K562 (cell line): ENCODE measurements around the gene IRF9. TPM values are rescaled to one million over a fixed set of nuclear protein-coding genes. Genes with fewer than 3 reads are reported as not detected.
A peak's percentile ranks its signal among the peaks of the same experiment; 100 is the strongest.

Experiments used
- BDP1 ChIP-seq: IDR thresholded peaks from 3 replicates; pipeline ENCODE4 v1.6.1; 2011; ENCODE audit not compliant: insufficient read length, insufficient read depth
- GTF2E2 ChIP-seq: fragments of 200-800 bp; sonication (Bioruptor generic); IDR thresholded peaks from 2 replicates; pipeline ENCODE4 v1.6.1; 2016; ENCODE audit warnings: missing genetic modification characterization, missing compliant biosample characterization
- MEF2A ChIP-seq: IDR thresholded peaks from 2 replicates; pipeline ENCODE4 v1.6.1; 2011; ENCODE audit warnings: low read depth, mild to moderate bottlenecking, low read length, moderate library complexity; ENCODE audit not compliant: control insufficient read depth
- MYNN ChIP-seq, 2 experiments: sonication (generic); formaldehyde crosslinking in 1 of 2; IDR thresholded peaks; 2 replicates each; pipeline versions ENCODE4 v1.5.0 to v1.6.1; 2016 to 2020; ENCODE audit warnings: antibody characterized with exemption in 1 of 2, missing genetic modification reagents in 1 of 2
- NCOA6 ChIP-seq: fragments of 450-650 bp; IDR thresholded peaks from 2 replicates; pipeline ENCODE4 v1.6.1; 2017; ENCODE audit warnings: mild to moderate bottlenecking
- NR4A1 ChIP-seq, 2 experiments: fragments of 250-450 bp in 1 of 2; fragments of 450-650 bp in 1 of 2; sonication (Bioruptor Pico) in 1 of 2; IDR thresholded peaks; 2 replicates each; pipeline versions ENCODE4 v1.4.0 to v1.6.1; 2016 to 2020; ENCODE audit warnings: mild to moderate bottlenecking in 2 of 2, missing compliant biosample characterization in 1 of 2, missing genetic modification characterization in 1 of 2, moderate library complexity in 1 of 2
- POLR3A ChIP-seq: IDR thresholded peaks from 2 replicates; pipeline ENCODE4 v1.6.1; 2011; ENCODE audit warnings: borderline replicate concordance, mild to moderate bottlenecking, moderate library complexity; ENCODE audit not compliant: insufficient read length, insufficient read depth; ENCODE audit errors: extremely low read depth
- RB1 ChIP-seq: fragments of 450-650 bp; IDR thresholded peaks from 2 replicates; pipeline ENCODE4 v1.6.1; 2017; ENCODE audit warnings: low read depth, mild to moderate bottlenecking
- SIRT6 ChIP-seq: IDR thresholded peaks from one replicate; pipeline ENCODE4 v1.6.1; 2012; ENCODE audit warnings: low read depth, mild to moderate bottlenecking, control low read depth, inconsistent platforms, low read length, moderate library complexity
- SMARCB1 ChIP-seq: IDR thresholded peaks from 2 replicates; pipeline ENCODE4 v1.6.1; 2011; ENCODE audit warnings: improper control_type of control experiment, low read depth; ENCODE audit not compliant: insufficient read length
- TAF1 ChIP-seq: IDR thresholded peaks from 2 replicates; pipeline ENCODE4 v1.6.1; 2011; ENCODE audit warnings: mild to moderate bottlenecking, low read length, moderate library complexity; ENCODE audit not compliant: insufficient read depth, control insufficient read depth, severe bottlenecking; ENCODE audit errors: extremely low read depth
- TCF3 ChIP-seq: sonication (generic); formaldehyde crosslinking; IDR thresholded peaks from 2 replicates; pipeline ENCODE4 v1.4.0; 2020; ENCODE audit warnings: mild to moderate bottlenecking, missing genetic modification reagents
- THRAP3 ChIP-seq: fragments of 450-650 bp; IDR thresholded peaks from 2 replicates; pipeline ENCODE4 v1.6.1; 2016; ENCODE audit warnings: mild to moderate bottlenecking, inconsistent platforms, borderline replicate concordance
- TRIM24 ChIP-seq, 2 experiments: fragments of 450-650 bp; IDR thresholded peaks; 2 replicates each; pipeline ENCODE4 v1.6.1; 2016
- XRCC4 ChIP-seq: IDR thresholded peaks from one replicate; pipeline ENCODE4 v1.6.1; 2011; ENCODE audit not compliant: insufficient read depth, insufficient read length; ENCODE audit errors: extremely low read depth
- ZEB2 ChIP-seq: fragments of 450-650 bp; IDR thresholded peaks from 2 replicates; pipeline ENCODE4 v1.6.1; 2016
- ZNF354B ChIP-seq: fragments of 250-450 bp; sonication (Bioruptor Pico); IDR thresholded peaks from 2 replicates; pipeline ENCODE4 v1.4.0; 2020
- ZNF589 ChIP-seq: fragments of 200-800 bp; sonication (Bioruptor generic); IDR thresholded peaks from 2 replicates; pipeline ENCODE4 v1.6.1; 2016; ENCODE audit warnings: low read depth, missing genetic modification characterization, missing compliant biosample characterization
- ZNF707 ChIP-seq: fragments of 250-450 bp; sonication (Bioruptor Pico); conservative IDR thresholded peaks from 2 replicates; pipeline ENCODE4 v1.8.0; 2022; ENCODE audit warnings: inconsistent platforms, mild to moderate bottlenecking, moderate library complexity
- polyA plus RNA-seq, 8 experiments: library from polyadenylated mRNA; depleted of rRNA in 4 of 8; stranded (reverse) in 5 of 8; unstranded in 3 of 8; fragments of >200 nt; fragmentation: Nextera tagmentation in 2 of 8; fragmentation: Illumina TruSeq in 1 of 8; extraction: Ambion mirVana in 2 of 8; extraction: Trizol in 1 of 8; gene quantifications; 2 replicates each; pipeline versions ENCODE4 v1.2.1 to v1.2.3, GENCODE V29; 2011 to 2014; ENCODE audit warnings: inconsistent platforms in 1 of 8, missing spikeins in 1 of 8
- total RNA-seq, 7 experiments: library from RNA; depleted of rRNA in 6 of 7; stranded (reverse); fragments of >200 nt in 6 of 7; fragmentation: Illumina TruSeq in 2 of 7; extraction: Trizol in 2 of 7; gene quantifications; 2 replicates each; pipeline versions ENCODE4 v1.2.1 to v1.2.3, GENCODE V29; 2011 to 2021; ENCODE audit warnings: low replicate concordance in 1 of 7
- TF ChIP-seq, protein P1 (sequence below): sonication (generic); formaldehyde crosslinking; IDR thresholded peaks from 2 replicates; pipeline ENCODE4 v1.8.0; 2022; ENCODE audit warnings: mild to moderate bottlenecking, missing genetic modification reagents
- TF ChIP-seq, protein P2 (sequence below): sonication (generic); formaldehyde crosslinking; IDR thresholded peaks from 2 replicates; pipeline ENCODE4 v1.8.0; 2022; ENCODE audit warnings: mild to moderate bottlenecking, missing genetic modification reagents
- TF ChIP-seq, protein P3 (sequence below): fragments of 450-650 bp; IDR thresholded peaks from 2 replicates; pipeline ENCODE4 v1.6.1; 2016; ENCODE audit warnings: borderline replicate concordance
- TF ChIP-seq, protein P4 (sequence below), 2 experiments: fragments of 450-650 bp in 1 of 2; sonication (generic) in 1 of 2; formaldehyde crosslinking in 1 of 2; IDR thresholded peaks in 1 of 2; conservative IDR thresholded peaks in 1 of 2; 2 replicates each; pipeline versions ENCODE4 v1.6.1 to v1.8.1; 2016 to 2023; ENCODE audit warnings: mild to moderate bottlenecking in 2 of 2, moderate library complexity in 2 of 2, inconsistent platforms in 1 of 2, missing genetic modification reagents in 1 of 2

IRF9 gene
- total and polyA plus RNA-seq, 9 of the 15 experiments (the other 6 are each of a cell fraction or from before 2014, with no cell fraction given): 0.79 to 14.8 (median 6.1) TPM

DNA sequence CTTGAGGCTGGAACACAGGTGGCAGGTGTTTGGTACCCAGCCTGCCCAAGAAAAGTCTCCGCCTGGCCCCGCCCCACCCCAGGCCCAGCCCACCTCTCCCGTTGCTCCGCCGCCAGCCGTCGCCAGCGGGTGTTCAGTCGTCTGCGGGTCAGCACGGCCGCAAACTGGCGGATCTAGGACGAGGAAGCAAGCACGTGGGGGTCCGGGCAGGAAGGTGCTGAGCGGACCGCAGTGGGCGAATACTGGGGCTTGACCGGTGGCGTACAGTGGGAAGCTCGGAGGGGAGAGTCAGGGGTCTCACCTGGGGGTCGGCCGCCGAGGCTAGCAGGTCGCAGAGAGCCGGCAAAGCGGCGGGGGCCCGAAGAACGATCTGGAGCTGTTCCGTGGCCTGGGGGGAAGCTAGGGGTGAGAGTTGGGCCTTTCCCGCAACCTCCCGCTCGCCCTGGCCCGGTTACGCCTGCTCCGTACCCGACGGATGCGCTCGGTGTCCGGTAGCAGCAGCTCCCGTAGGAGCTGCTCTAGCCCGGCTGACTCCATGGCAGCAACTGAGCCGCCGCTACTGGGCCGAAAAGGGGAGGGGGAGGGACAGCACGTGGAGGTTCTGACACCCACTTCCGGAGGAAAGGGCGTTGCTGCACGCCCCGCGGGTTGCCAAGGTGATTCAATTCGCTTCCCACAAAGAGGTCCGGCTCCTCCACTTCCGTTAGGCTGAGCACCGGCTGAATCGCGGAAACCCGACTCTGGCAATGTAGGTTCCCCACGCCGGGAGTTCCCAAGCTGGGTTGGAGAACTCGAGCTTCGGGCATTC is 27.4 kb downstream of the IRF9 start, which contains the start of gene IPO4 (continued):
- TF ChIP-seq, protein P1, sequence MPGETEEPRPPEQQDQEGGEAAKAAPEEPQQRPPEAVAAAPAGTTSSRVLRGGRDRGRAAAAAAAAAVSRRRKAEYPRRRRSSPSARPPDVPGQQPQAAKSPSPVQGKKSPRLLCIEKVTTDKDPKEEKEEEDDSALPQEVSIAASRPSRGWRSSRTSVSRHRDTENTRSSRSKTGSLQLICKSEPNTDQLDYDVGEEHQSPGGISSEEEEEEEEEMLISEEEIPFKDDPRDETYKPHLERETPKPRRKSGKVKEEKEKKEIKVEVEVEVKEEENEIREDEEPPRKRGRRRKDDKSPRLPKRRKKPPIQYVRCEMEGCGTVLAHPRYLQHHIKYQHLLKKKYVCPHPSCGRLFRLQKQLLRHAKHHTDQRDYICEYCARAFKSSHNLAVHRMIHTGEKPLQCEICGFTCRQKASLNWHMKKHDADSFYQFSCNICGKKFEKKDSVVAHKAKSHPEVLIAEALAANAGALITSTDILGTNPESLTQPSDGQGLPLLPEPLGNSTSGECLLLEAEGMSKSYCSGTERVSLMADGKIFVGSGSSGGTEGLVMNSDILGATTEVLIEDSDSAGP (CRISPR knock-in tag): no peak
- TF ChIP-seq RB1: peak; percentile 80; the same call in 1 of the 2 replicates
- TF ChIP-seq ZNF354B (CRISPR knock-in tag): no peak
- TF ChIP-seq, protein P2, sequence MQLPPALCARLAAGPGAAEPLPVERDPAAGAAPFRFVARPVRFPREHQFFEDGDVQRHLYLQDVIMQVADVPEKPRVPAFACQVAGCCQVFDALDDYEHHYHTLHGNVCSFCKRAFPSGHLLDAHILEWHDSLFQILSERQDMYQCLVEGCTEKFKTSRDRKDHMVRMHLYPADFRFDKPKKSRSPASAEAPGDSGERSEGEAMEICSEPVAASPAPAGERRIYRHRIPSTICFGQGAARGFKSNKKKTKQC (CRISPR knock-in tag): no peak
- TF ChIP-seq, protein P3, sequence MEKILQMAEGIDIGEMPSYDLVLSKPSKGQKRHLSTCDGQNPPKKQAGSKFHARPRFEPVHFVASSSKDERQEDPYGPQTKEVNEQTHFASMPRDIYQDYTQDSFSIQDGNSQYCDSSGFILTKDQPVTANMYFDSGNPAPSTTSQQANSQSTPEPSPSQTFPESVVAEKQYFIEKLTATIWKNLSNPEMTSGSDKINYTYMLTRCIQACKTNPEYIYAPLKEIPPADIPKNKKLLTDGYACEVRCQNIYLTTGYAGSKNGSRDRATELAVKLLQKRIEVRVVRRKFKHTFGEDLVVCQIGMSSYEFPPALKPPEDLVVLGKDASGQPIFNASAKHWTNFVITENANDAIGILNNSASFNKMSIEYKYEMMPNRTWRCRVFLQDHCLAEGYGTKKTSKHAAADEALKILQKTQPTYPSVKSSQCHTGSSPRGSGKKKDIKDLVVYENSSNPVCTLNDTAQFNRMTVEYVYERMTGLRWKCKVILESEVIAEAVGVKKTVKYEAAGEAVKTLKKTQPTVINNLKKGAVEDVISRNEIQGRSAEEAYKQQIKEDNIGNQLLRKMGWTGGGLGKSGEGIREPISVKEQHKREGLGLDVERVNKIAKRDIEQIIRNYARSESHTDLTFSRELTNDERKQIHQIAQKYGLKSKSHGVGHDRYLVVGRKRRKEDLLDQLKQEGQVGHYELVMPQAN: peak; percentile 99
- no peak for TF ChIP-seq XRCC4
- TF ChIP-seq MEF2A: no peak
- no peak for TF ChIP-seq SIRT6
- peak in 1 of 2 experiments; percentile 99; a peak in 2 of 4 replicates for TF ChIP-seq TRIM24 (IDR thresholded peaks at IDR 0.05)
- peak; percentile 51 for TF ChIP-seq TAF1
- no peak for TF ChIP-seq TCF3
- TF ChIP-seq NCOA6: no peak
- TF ChIP-seq BDP1: no peak
- TF ChIP-seq GTF2E2 (tag): no peak
- TF ChIP-seq ZEB2: peak; percentile 97
- TF ChIP-seq, protein P4, sequence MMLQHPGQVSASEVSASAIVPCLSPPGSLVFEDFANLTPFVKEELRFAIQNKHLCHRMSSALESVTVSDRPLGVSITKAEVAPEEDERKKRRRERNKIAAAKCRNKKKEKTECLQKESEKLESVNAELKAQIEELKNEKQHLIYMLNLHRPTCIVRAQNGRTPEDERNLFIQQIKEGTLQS (IDR thresholded peaks at IDR 0.05): no peak
- TF ChIP-seq, protein P4 (CRISPR knock-in tag; conservative IDR thresholded peaks at IDR 0.05): no peak
- TF ChIP-seq NR4A1 (CRISPR knock-in tag; IDR thresholded peaks at IDR 0.05): no peak
- TF ChIP-seq NR4A1 (tag; IDR thresholded peaks at IDR 0.05): no peak
- no peak for TF ChIP-seq THRAP3
- TF ChIP-seq SMARCB1: no peak
- no peak for TF ChIP-seq ZNF589 (CRISPR knock-in tag)
- no peak for TF ChIP-seq ZNF707 (CRISPR knock-in tag)
- no peak for TF ChIP-seq POLR3A
- TF ChIP-seq MYNN (IDR thresholded peaks at IDR 0.05): peak; percentile 61; the same call in 1 of the 2 replicates
- no peak for TF ChIP-seq MYNN (CRISPR knock-in tag; IDR thresholded peaks at IDR 0.05)
